Suprapubic skin (tissue), 4 donors: ENCODE measurements around the gene HEATR5A. TPM values are rescaled to one million over a fixed set of nuclear protein-coding genes. Genes with fewer than 3 reads are reported as not detected.
"Not testable (repeated sequence)": the region's sequence is repeated elsewhere in the genome, so short reads cannot be mapped to it uniquely, and the experiment has no call there.

Experiments used
- DNase-seq, 2 donors: peaks; one replicate each; pipeline ENCODE4 v3.0.0-alpha.2; 2019; ENCODE audit warnings: low spot score in 2 of 2
- H3K27ac ChIP-seq: fragments of 200-600 bp; sonication (generic); one replicate; pipeline ENCODE4 v1.5.1; 2019
- H3K27me3 ChIP-seq: fragments of 200-600 bp; sonication (generic); one replicate; pipeline ENCODE4 v1.5.1; 2019
- H3K36me3 ChIP-seq: fragments of 200-600 bp; sonication (generic); one replicate; pipeline ENCODE4 v1.5.1; 2019
- H3K4me1 ChIP-seq: fragments of 200-600 bp; sonication (generic); one replicate; pipeline ENCODE4 v1.5.1; 2019
- H3K4me3 ChIP-seq: fragments of 200-600 bp; sonication (generic); one replicate; pipeline ENCODE4 v1.5.1; 2019; ENCODE audit warnings: mild to moderate bottlenecking
- H3K9me3 ChIP-seq: fragments of 200-600 bp; sonication (generic); one replicate; pipeline ENCODE4 v1.5.1; 2019
- EP300 ChIP-seq: sonication (generic); formaldehyde crosslinking; IDR thresholded peaks from one replicate; pipeline ENCODE4 v1.6.1; 2017; ENCODE audit warnings: antibody characterized with exemption
- POLR2A ChIP-seq, 2 donors: fragments of 450-650 bp; IDR thresholded peaks; one replicate each; pipeline ENCODE4 v1.6.1; 2017; ENCODE audit warnings: antibody characterized with exemption in 2 of 2, mild to moderate bottlenecking in 2 of 2, moderate library complexity in 2 of 2
- POLR2AphosphoS5 ChIP-seq, 3 donors: sonication (generic); formaldehyde crosslinking; IDR thresholded peaks; one replicate each; pipeline ENCODE4 v1.6.1; 2017; ENCODE audit warnings: antibody characterized with exemption in 3 of 3
- WGBS: methylation state at CpG from one replicate; pipeline ENCODE4 v1.1.5; 2018; 5-methylcytosine and 5-hydroxymethylcytosine counted together
- total RNA-seq, 4 donors: library from RNA; depleted of rRNA; stranded (reverse); fragments of >200 nt; gene quantifications; one replicate each; pipeline ENCODE4 v1.1.0, GENCODE V29; 2016
- TF ChIP-seq, protein P1 (sequence below), 2 donors: fragments of 200-600 bp in 1 of 2; fragments of 450-650 bp in 1 of 2; sonication (generic) in 1 of 2; IDR thresholded peaks; one replicate each; pipeline ENCODE4 v1.5.1; 2016 to 2019; ENCODE audit warnings: antibody characterized with exemption in 2 of 2, mild to moderate bottlenecking in 1 of 2, moderate library complexity in 1 of 2

HEATR5A gene
- total RNA-seq, 4 donors from 2014 or later: 11.0 to 21.6 (median 14.0) TPM

DNA sequence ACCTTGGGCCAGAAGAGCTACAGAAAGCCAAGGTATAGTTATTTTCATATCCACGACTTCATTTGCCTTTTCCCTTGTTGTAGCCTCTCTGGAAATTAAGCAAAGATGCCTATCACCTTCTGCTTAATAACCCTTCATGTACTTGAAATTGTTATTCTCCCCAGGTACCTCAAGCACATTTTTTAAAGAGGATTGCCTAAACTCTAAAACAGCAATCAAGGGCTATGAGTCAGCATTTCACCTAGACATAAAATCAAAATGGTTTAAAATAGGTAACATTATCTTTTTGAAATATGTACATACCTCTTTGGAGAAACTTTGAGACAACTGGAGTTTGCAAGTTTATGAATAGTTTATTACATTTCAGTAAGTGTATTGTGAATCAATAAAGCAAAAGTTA lies 25.4 kb upstream of the HEATR5A start:
- DNase-seq: no peak
- H3K36me3 ChIP-seq: peaks cover 10% of the 10 kb centered on the region
- H3K4me1 ChIP-seq: peaks cover 5% of the 10 kb centered on the region
- no peak for TF ChIP-seq POLR2AphosphoS5 (IDR thresholded peaks at IDR 0.05)
- no peak for TF ChIP-seq POLR2A (IDR thresholded peaks at IDR 0.05)
- no peak for TF ChIP-seq EP300
- TF ChIP-seq, protein P1, sequence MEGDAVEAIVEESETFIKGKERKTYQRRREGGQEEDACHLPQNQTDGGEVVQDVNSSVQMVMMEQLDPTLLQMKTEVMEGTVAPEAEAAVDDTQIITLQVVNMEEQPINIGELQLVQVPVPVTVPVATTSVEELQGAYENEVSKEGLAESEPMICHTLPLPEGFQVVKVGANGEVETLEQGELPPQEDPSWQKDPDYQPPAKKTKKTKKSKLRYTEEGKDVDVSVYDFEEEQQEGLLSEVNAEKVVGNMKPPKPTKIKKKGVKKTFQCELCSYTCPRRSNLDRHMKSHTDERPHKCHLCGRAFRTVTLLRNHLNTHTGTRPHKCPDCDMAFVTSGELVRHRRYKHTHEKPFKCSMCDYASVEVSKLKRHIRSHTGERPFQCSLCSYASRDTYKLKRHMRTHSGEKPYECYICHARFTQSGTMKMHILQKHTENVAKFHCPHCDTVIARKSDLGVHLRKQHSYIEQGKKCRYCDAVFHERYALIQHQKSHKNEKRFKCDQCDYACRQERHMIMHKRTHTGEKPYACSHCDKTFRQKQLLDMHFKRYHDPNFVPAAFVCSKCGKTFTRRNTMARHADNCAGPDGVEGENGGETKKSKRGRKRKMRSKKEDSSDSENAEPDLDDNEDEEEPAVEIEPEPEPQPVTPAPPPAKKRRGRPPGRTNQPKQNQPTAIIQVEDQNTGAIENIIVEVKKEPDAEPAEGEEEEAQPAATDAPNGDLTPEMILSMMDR (IDR thresholded peaks at IDR 0.05): no peak
- H3K27me3 ChIP-seq: no peaks in the 10 kb centered on the region
- WGBS: 78% methylated on average over 1 of the region's 1 CpG
- H3K4me3 ChIP-seq: no peak overlapping the region
- H3K9me3 ChIP-seq: no peaks in the 10 kb centered on the region
- H3K27ac ChIP-seq: no peak overlapping the region

DNA sequence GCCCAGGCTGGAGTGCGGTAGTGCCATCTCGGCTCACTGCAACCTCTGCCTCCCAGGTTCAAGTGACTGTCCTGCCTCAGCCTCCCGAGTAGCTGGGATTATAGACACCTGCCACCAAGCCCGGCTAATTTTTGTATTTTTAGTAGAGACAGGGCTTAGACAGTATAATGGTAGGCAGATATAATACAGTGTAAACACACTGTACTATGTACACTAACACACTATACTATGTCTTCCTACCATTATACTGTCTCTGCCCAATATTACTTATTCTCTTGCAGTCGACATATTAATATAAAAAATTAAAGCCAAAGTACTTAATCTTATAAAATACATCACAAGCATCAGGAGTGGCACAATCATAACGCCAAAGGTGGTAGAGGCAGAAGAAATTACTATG lies 21.9 kb upstream of the HEATR5A start:
- Histone ChIP-seq H3K27ac (peak overlapping the region; percentile 41), H3K9me3 (no peaks in the 10 kb centered on the region), H3K4me1 (peaks cover 5% of the 10 kb centered on the region), H3K36me3 (peaks cover 3% of the 10 kb centered on the region), H3K4me3 (no peak overlapping the region), H3K27me3 (no peaks in the 10 kb centered on the region)
- no peak for DNase-seq
- TF ChIP-seq, protein P1 (IDR thresholded peaks at IDR 0.05): no peak
- TF ChIP-seq POLR2A (IDR thresholded peaks at IDR 0.05) (no peak), EP300 (no peak), POLR2AphosphoS5 (IDR thresholded peaks at IDR 0.05) (no peak)
- WGBS: 88% methylated on average over 6 of the region's 6 CpGs

- WGBS: 56% methylated on average over 6 of the region's 7 CpGs
- TF ChIP-seq EP300 (no peak), POLR2AphosphoS5 (IDR thresholded peaks at IDR 0.05) (no peak), POLR2A (IDR thresholded peaks at IDR 0.05) (no peak)
- TF ChIP-seq, protein P1 (IDR thresholded peaks at IDR 0.05): no peak
- H3K9me3 ChIP-seq: no peaks in the 10 kb centered on the region
- no peak overlapping the region for H3K4me3 ChIP-seq
- H3K4me1 ChIP-seq: peaks cover 5% of the 10 kb centered on the region
- no peaks in the 10 kb centered on the region for H3K27me3 ChIP-seq
- no peak for DNase-seq
- H3K27ac ChIP-seq: peak overlapping the region; percentile 41
- H3K36me3 ChIP-seq: peaks cover 3% of the 10 kb centered on the region
Measured at GRCh38 chr14:31441273-31442111, 21.1 kb upstream of the HEATR5A start.

- H3K36me3 ChIP-seq: no peaks in the 10 kb centered on the region
- H3K27ac ChIP-seq: no peak overlapping the region
- TF ChIP-seq, protein P1 (IDR thresholded peaks at IDR 0.05): no peak
- TF ChIP-seq EP300: no peak
- TF ChIP-seq POLR2AphosphoS5 (IDR thresholded peaks at IDR 0.05): no peak
- no peak for TF ChIP-seq POLR2A (IDR thresholded peaks at IDR 0.05)
Measured at GRCh38 chr14:31440280-31440679, 19.9 kb upstream of the HEATR5A start.

DNA sequence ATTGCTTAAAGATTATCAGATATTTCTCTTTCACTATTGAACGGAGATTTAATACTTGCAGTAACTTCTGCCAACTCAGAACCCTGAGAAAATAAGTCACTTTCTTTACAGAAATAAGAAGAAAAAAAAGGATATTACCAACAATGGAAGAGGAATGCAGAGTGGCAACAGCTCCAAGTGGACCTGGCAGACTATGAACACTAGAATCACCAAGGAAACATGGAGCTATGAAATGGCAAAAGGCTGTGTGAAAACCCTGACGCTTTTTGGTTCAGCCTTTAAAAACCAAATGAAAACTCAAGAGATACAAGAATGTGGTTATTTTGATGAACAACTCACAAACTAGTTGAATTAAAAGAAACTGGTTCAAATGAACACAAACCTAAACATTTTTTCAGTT lies 19.2 kb upstream of the HEATR5A start:
- peaks cover 16% of the 10 kb centered on the region for H3K4me1 ChIP-seq
- H3K27ac ChIP-seq: no peak overlapping the region
- no peaks in the 10 kb centered on the region for H3K36me3 ChIP-seq
- H3K4me3 ChIP-seq: no peak overlapping the region
- WGBS: 72% methylated on average over 2 of the region's 2 CpGs
- DNase-seq: no peak
- H3K27me3 ChIP-seq: no peaks in the 10 kb centered on the region
- no peaks in the 10 kb centered on the region for H3K9me3 ChIP-seq
- no peak for TF ChIP-seq POLR2AphosphoS5 (IDR thresholded peaks at IDR 0.05)
- TF ChIP-seq POLR2A (IDR thresholded peaks at IDR 0.05): no peak
- TF ChIP-seq, protein P1 (IDR thresholded peaks at IDR 0.05): no peak
- no peak for TF ChIP-seq EP300

More at GRCh38 chr14:31440280-31440679, 19.9 kb upstream of the HEATR5A start:
- Histone ChIP-seq H3K27me3 (no peaks in the 10 kb centered on the region), H3K4me3 (no peak overlapping the region), H3K9me3 (no peaks in the 10 kb centered on the region), H3K4me1 (peaks cover 12% of the 10 kb centered on the region)
- no peak for DNase-seq

DNA sequence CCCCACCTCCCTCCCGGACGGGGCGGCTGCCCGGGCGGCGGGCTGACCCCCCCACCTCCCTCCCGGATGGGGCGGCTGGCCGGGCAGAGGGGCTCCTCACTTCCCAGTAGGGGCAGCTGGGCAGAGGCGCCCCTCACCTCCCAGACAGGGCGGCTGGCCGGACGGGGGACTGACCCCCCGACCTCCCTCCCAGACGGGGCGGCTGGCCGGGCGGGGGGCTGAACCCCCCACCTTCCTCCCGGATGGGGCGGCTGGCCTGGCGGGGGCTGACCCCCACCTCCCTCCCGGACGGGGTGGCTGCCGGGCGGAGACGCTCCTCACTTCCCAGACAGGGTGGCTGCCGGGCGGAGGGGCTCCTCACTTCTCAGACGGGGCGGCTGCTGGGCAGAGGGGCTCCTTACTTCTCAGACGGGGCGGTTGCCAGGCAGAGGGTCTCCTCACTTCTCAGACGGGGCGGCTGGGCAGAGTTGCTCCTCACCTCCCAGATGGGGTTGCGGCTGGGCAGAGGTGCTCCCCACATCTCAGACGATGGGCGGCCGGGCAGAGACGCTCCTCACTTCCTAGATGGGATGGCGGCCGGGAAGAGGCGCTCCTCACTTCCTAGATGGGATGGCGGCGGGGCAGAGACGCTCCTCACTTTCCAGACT lies 16.8 kb upstream of the HEATR5A start:
- 87% methylated on average over 6 of the region's 45 CpGs for WGBS
- not testable (repeated sequence) for H3K36me3 ChIP-seq, H3K4me3 ChIP-seq, H3K27me3 ChIP-seq, H3K27ac ChIP-seq, DNase-seq, H3K9me3 ChIP-seq
- H3K4me1 ChIP-seq: peaks cover 16% of the 10 kb centered on the region
